Testis (tissue), 3 donors: Measurements from ENCODE around the gene PTPN6. TPM values are rescaled to one million over a fixed set of nuclear protein-coding genes. Genes with fewer than 3 reads are reported as not detected.

Experiments
- DNase-seq: peaks from one replicate; pipeline ENCODE4 v3.0.0-alpha.2; 2019
- H3K27ac ChIP-seq, 2 donors: fragments of 200-600 bp; sonication (generic); one replicate each; pipeline ENCODE4 v1.5.1; 2019
- H3K27me3 ChIP-seq: fragments of 200-600 bp; sonication (generic); one replicate; pipeline ENCODE4 v1.5.1; 2019
- H3K36me3 ChIP-seq: fragments of 200-600 bp; sonication (generic); one replicate; pipeline ENCODE4 v1.5.1; 2017; ENCODE audit warnings: low read depth; ENCODE audit errors: missing control alignments
- H3K4me1 ChIP-seq: fragments of 200-600 bp; sonication (generic); one replicate; pipeline ENCODE4 v1.5.1; 2019
- H3K4me3 ChIP-seq, 2 donors: fragments of 200-600 bp; sonication (generic); one replicate each; pipeline ENCODE4 v1.5.1; 2017 to 2019
- H3K9me3 ChIP-seq: fragments of 200-600 bp; sonication (generic); one replicate; pipeline ENCODE4 v1.5.1; 2017
- POLR2A ChIP-seq: fragments of 450-650 bp; IDR thresholded peaks from one replicate; pipeline ENCODE4 v1.6.1; 2017; ENCODE audit warnings: antibody characterized with exemption, mild to moderate bottlenecking, moderate library complexity
- WGBS, 2 donors: methylation state at CpG; one replicate each; pipeline ENCODE4 v1.1.5; 2018; 5-methylcytosine and 5-hydroxymethylcytosine counted together
- intact Hi-C: fragments of 100-400 bp; cut with DNase I; formaldehyde crosslinking; loops from one replicate; pipeline ENCODE4 v1.15.1; 2023; ENCODE audit warnings: low total_unique reads
- polyA plus RNA-seq: library from polyadenylated mRNA; stranded (reverse); fragments of 350-450 nt; fragmentation: Illumina TruSeq; extraction: RNeasy Lipid Tissue Mini Kit (QIAGEN cat#74804); gene quantifications from one replicate; pipeline ENCODE4 v1.2.3, GENCODE V29; 2014; ENCODE audit warnings: low read depth, low replicate concordance; ENCODE audit not compliant: insufficient read depth
- total RNA-seq, 2 donors: library from RNA; depleted of rRNA; stranded (reverse); fragments of >200 nt; gene quantifications; one replicate each; pipeline ENCODE4 v1.2.3, GENCODE V29; 2016
- TF ChIP-seq, protein P1 (sequence below), 3 experiments: fragments of 450-650 bp in 2 of 3; fragments of 200-600 bp in 1 of 3; sonication (generic) in 1 of 3; IDR thresholded peaks; one replicate each; pipeline ENCODE4 v1.5.1; 2016 to 2019; ENCODE audit warnings: antibody characterized with exemption in 3 of 3, mild to moderate bottlenecking in 2 of 3, moderate library complexity in 1 of 3

PTPN6 gene
- total and polyA plus RNA-seq, 3 donors from 2014 or later = 3.7 to 19.1 (median 9.1) TPM

DNA sequence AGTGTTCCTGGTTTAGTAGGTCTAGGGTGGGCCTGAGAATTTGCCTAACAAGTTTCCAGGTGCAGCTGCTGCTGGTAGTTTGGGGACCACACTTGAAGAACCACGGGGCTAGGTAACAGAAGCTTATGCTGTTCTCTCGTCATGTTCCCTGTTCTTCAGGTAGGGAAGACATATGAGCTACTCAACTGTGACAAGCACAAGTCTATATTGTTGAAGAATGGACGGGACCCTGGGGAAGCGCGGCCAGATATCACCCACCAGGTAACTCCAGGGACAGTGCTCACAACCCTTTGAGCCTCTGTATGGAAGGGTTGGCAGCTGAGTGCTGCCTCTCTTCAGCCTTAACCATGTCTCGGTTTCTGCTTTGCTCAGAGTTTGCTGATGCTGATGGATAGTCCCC lies 23.0 kb downstream of the PTPN6 start:
- WGBS, 2 donors = 88 to 100% methylated on average over 4 to 6 of the region's 6 CpGs
- H3K36me3 ChIP-seq = no peaks in the 10 kb centered on the region

DNA sequence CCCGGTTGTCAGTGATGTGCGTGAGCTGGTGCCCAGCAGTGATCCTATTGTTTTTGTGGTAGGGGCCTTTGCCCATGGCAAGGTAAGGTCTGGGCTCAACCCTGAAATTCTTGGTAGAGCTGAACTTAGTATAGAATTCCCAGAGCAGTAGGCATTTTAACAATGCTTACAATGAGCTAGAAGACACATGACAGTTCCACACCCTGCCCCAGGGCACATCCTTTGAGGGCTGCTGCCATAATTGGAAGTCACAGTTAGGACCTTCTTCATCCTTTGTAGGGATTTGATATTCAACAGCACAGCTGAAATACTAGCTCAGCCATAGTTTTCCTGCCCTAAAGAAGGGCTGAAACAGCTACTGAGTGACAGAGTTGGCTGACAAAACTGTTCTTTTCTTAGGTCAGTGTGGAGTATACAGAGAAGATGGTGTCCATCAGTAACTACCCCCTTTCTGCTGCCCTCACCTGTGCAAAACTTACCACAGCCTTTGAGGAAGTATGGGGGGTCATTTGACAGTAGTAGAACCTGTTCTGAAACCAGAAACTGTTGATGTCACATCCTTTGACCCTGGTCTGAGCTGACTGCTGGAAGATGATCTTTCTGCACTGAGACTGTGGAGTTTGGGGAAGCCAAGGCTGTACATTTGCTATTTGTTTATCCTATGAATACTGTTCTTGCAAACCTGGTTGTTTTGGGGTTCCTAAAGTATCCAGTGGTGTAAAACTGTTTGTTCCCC lies 24.3 kb downstream of the PTPN6 start:
- no peak for TF ChIP-seq POLR2A
- TF ChIP-seq, protein P1, sequence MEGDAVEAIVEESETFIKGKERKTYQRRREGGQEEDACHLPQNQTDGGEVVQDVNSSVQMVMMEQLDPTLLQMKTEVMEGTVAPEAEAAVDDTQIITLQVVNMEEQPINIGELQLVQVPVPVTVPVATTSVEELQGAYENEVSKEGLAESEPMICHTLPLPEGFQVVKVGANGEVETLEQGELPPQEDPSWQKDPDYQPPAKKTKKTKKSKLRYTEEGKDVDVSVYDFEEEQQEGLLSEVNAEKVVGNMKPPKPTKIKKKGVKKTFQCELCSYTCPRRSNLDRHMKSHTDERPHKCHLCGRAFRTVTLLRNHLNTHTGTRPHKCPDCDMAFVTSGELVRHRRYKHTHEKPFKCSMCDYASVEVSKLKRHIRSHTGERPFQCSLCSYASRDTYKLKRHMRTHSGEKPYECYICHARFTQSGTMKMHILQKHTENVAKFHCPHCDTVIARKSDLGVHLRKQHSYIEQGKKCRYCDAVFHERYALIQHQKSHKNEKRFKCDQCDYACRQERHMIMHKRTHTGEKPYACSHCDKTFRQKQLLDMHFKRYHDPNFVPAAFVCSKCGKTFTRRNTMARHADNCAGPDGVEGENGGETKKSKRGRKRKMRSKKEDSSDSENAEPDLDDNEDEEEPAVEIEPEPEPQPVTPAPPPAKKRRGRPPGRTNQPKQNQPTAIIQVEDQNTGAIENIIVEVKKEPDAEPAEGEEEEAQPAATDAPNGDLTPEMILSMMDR (IDR thresholded peaks at IDR 0.05) = no peak
- intact Hi-C loops = no loop called here
- no peak overlapping the region for H3K27ac ChIP-seq
- no peaks in the 10 kb centered on the region for H3K27me3 ChIP-seq
- 80 to 91% methylated on average over 2 of the region's 2 CpGs for WGBS, 2 donors
- DNase-seq = no peak
- no peaks in the 10 kb centered on the region for H3K9me3 ChIP-seq
- H3K4me3 ChIP-seq = no peak overlapping the region
- H3K4me1 ChIP-seq = peaks cover 6% of the 10 kb centered on the region
- H3K36me3 ChIP-seq = no peaks in the 10 kb centered on the region

More for the DNA sequence above, 23.0 kb downstream of the PTPN6 start:
- Histone ChIP-seq H3K27me3 (no peaks in the 10 kb centered on the region), H3K4me3 (no peak overlapping the region), H3K9me3 (no peaks in the 10 kb centered on the region), H3K4me1 (peaks cover 11% of the 10 kb centered on the region), H3K27ac (no peak overlapping the region)
- DNase-seq = no peak
- no peak for TF ChIP-seq POLR2A
- TF ChIP-seq, protein P1 (IDR thresholded peaks at IDR 0.05) = no peak
- intact Hi-C loops = no loop called here

DNA sequence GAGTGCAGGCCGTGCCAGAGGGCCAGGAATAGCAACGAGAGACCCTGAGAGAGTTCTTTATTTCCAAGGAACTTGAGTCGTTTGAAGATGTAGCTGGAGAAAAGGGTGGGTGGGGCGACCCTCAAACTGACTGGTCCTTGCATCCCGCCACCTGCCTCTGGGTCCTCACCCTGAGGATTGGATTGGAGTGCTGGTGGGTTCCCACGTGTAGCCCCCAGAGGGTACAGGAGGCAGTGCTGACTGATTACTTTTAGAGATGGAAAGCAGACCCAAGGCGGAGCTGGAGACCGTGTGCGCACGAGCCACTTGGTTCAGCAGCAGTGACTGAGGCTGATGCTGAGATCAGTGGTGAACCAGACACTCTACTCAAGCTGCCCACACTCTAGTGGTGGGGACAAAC lies 26.5 kb downstream of the PTPN6 start:
- Histone ChIP-seq H3K4me1 (no peaks in the 10 kb centered on the region), H3K27me3 (no peaks in the 10 kb centered on the region), H3K4me3 (no peak overlapping the region), H3K36me3 (no peaks in the 10 kb centered on the region), H3K9me3 (no peaks in the 10 kb centered on the region), H3K27ac (no peak overlapping the region)
- TF ChIP-seq, protein P1 (IDR thresholded peaks at IDR 0.05) = no peak
- no peak for DNase-seq
- intact Hi-C loops = no loop called here
- 77 to 84% methylated on average over 10 of the region's 10 CpGs for WGBS, 2 donors

DNA sequence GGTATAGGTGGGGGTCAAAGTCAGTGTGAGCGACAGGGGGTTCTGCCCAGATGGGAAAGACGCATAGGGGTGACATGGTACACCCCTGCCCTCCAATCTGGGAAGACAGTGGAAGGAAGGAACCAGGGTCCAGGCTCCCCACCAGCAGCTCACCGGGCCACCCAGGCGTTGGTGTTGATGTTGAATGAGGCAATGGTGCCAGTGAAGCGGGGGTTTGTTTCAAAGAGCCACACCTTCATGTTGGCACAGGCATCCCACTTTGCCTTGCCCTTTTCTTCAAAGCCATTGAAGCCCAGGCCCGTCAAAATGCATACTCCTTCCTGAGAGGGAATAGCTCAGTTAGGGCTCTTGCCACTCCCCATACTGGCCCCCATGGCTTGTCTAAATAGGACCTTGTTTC lies 27.0 kb downstream of the PTPN6 start:
- Histone ChIP-seq H3K4me3 (no peak overlapping the region), H3K9me3 (no peaks in the 10 kb centered on the region), H3K36me3 (no peaks in the 10 kb centered on the region), H3K27ac (no peak overlapping the region), H3K4me1 (no peaks in the 10 kb centered on the region), H3K27me3 (no peaks in the 10 kb centered on the region)
- TF ChIP-seq, protein P1 (IDR thresholded peaks at IDR 0.05) = no peak
- no peak for TF ChIP-seq POLR2A
- WGBS, 2 donors = 86 to 91% methylated on average over 6 of the region's 6 CpGs
- intact Hi-C loops = no loop called here
- no peak for DNase-seq

DNA sequence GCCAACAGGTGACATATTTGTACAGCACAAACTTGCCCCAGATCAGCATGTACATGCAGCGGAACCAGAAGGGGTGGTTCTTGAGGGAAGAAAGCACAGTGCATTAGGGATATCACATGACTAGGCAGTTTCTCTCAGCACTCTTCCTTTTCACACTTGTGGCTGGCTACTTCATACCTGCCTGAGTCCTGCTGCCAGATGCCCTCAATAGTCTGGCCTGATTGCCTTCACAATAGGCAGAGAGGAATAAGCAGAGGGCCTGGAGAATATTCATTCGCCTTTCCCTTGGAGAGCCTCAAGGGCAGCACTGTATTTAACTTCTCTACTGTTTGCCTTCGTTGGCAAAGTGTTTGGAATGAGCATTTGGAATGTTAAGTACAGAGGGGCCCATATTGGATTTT lies 27.5 kb downstream of the PTPN6 start:
- no peaks in the 10 kb centered on the region for H3K27me3 ChIP-seq
- H3K36me3 ChIP-seq = no peaks in the 10 kb centered on the region
- intact Hi-C loops = no loop called here
- no peaks in the 10 kb centered on the region for H3K4me1 ChIP-seq
- H3K27ac ChIP-seq = no peak overlapping the region
- H3K4me3 ChIP-seq = no peak overlapping the region
- H3K9me3 ChIP-seq = no peaks in the 10 kb centered on the region
- 77 to 92% methylated on average over 3 of the region's 3 CpGs for WGBS, 2 donors
- no peak for TF ChIP-seq POLR2A
- TF ChIP-seq, protein P1 (IDR thresholded peaks at IDR 0.05) = no peak
- no peak for DNase-seq
